ENCODE results near the gene SLC39A1.

- TF ChIP-seq CTCF (conservative IDR thresholded peaks at IDR 0.05; ENCODE audit: low read length), result no peak
- no peak for TF ChIP-seq EZH2phosphoT487 (IDR thresholded peaks at IDR 0.05; ENCODE audit: borderline replicate concordance, low read depth, low read length)
Measured at GRCh38 chr1:154006136-154006535, 42.8 kb upstream of the SLC39A1 start.
